LNCAP (cell line): ENCODE measurements around the gene FGFRL1.

Experiments used
- TF ChIP-seq, protein P1 (sequence below): fragments of 450-650 bp; IDR thresholded peaks from 2 replicates; pipeline ENCODE4 v1.5.1; 2017; ENCODE audit warnings: mild to moderate bottlenecking

The FGFRL1 gene, protein sequence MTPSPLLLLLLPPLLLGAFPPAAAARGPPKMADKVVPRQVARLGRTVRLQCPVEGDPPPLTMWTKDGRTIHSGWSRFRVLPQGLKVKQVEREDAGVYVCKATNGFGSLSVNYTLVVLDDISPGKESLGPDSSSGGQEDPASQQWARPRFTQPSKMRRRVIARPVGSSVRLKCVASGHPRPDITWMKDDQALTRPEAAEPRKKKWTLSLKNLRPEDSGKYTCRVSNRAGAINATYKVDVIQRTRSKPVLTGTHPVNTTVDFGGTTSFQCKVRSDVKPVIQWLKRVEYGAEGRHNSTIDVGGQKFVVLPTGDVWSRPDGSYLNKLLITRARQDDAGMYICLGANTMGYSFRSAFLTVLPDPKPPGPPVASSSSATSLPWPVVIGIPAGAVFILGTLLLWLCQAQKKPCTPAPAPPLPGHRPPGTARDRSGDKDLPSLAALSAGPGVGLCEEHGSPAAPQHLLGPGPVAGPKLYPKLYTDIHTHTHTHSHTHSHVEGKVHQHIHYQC

DNA sequence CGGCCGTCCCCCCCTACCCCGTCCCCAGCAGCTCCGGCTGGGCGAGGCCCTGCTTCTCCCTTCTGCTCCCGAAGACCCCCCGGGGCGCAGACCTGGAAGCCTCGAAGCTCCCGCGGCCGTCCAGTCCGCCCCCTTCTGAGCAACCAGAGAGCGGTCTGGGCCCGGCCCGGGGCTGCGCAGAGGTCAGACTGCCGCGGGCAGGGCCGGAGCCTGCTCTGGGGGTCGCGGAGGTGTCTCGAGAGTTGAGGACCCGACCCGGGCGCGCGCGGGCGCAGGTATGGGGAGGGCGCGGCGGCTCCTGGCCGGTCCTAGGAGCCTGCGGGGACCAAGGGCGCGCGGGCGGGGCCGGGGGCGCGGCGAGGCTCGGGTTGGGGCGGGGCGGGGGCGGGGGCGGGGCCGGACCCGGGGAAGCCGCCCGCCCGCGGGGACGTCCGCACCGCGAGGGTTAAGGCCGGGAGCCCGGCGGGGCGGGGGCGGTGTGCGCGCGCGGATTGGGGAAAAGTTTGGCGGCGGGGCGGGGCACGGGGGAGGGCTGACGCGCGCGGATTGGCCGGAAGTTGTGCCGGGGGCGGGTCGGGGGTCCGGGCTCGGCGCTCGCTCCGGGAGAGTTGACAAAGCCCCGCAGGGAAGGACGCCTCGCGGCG is at the start of gene FGFRL1:
Gene FGFRL1 (plus strand): TSS at position 605 of the 644 bp plus-strand sequence. CDS start 860 bp downstream, outside the sequence.
- TF ChIP-seq, protein P1, sequence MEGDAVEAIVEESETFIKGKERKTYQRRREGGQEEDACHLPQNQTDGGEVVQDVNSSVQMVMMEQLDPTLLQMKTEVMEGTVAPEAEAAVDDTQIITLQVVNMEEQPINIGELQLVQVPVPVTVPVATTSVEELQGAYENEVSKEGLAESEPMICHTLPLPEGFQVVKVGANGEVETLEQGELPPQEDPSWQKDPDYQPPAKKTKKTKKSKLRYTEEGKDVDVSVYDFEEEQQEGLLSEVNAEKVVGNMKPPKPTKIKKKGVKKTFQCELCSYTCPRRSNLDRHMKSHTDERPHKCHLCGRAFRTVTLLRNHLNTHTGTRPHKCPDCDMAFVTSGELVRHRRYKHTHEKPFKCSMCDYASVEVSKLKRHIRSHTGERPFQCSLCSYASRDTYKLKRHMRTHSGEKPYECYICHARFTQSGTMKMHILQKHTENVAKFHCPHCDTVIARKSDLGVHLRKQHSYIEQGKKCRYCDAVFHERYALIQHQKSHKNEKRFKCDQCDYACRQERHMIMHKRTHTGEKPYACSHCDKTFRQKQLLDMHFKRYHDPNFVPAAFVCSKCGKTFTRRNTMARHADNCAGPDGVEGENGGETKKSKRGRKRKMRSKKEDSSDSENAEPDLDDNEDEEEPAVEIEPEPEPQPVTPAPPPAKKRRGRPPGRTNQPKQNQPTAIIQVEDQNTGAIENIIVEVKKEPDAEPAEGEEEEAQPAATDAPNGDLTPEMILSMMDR: no peak

DNA sequence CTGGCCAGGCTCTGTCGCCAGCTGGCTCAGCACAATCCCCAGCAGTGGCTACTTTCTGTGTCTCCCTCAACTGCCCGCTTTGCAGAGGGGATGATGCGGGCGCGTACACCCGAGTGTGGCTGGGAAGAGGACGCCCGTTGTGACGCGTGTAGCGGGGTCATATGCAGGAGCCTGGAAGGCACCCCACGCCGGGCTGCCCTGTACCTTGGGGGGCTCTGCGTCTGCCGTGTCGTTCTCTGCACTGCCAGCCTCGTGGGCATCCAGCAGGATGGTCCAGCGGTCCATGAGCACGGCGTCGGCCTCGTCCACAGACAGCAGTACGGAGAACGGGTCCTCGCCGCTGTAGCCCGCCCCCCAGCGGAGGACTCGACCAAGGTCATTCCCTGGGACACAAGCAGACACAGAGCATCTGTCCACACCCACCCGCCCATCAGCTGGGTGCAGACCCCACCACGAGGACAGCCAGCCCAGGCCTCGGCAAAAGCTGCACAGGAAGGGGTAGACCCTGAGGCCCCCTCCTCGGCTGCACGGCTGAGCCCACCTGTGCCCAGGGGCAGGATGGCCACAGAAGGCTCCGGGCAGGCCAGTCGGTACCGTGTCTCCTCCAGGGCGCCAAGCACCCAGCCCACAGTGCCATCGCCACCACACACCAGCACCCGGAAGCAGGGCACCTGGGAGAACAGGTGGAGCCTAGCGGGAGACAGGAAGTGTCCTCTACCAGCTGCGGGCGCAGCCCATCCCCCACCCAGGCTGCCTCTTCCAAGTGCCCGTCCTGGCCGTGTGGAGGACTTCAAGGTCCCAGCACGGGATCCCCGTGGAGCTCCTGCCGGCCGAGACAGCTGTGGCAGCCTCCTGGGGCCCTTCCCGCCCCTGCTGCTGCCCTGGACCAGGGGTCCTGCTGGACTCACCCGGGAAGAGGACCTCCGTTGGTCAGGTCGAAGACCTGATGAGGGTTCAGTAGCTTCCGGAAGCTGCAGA is 48.9 kb upstream of the FGFRL1 start:
- TF ChIP-seq, protein P1: no peak

DNA sequence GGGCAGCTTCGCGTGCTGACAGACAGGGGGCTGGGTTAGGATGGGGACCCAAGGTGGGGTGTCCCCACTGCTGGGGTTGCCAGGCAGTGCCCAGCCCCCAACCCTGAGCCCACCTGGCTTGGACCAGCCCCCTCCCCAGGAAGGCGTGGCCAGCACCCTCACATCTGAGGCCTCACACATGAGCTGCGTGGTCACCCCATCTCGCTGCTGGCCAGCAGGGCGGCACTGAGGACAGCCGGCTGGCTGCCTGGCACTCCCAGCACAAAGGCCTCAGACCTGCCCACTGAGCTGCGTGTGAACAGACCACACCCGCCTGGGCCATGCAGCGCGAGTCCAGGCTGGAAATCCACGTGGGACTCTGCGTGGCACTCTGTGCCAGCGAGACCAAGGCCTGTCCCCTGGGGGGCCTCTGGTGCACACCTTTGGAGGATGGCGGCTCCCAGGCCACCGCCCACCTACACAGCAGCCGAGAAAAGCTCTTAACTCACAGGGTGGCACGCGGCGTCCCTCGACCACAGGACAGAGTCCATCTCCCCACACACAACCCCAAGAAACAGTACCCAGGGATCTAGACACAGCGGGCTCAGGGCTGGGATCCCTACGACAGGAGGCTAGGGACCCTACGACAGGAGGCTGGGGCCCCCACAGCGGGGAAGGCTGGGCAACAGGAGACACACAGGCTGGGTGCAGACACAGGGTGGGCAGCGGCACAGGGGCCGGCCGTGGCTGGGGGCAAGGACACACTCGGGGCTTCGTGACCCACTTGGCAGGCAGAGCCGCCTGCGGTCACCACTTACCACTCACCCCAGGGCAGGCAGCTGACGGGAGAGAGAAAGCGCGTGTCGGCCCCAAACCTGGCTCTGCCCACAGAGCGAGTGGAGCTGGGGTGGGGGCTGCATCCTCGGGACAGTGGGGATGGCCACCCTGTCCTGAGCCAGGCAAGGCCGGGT is 47.9 kb upstream of the FGFRL1 start:
- TF ChIP-seq, protein P1: no peak

DNA sequence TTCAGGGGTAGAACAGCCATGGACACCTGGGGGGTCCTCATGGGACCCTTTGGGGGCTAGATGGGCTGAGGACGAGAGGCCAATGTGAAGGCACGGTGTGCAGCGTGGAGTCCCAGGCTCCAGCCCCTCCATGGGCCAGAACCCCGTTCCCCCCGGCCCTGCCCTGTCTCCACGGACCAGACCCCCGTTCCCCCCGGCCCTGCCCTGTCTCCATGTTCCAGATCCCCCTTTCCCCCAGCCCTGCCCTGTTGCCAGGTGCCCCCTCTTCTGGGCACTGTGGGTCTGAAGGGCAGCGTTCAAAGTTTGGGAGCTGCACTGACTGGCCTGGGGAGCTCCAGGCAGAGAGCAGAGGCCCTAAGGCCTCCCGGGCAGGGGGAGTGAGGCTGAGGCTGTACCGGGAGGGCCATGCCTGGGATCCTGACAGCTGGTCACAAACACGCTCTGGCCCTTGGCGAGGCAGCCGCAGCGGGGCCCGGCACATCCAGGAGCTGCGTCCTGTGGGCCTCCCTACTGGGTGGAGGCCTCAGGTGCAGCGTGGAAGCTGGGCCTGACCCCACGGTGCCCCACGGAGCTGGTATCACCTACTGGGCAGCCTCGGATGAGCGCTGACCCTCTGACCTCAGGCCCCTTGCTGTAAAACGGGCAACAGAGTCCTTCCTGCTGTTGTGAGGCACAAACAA is 46.9 kb upstream of the FGFRL1 start:
- TF ChIP-seq, protein P1: no peak

DNA sequence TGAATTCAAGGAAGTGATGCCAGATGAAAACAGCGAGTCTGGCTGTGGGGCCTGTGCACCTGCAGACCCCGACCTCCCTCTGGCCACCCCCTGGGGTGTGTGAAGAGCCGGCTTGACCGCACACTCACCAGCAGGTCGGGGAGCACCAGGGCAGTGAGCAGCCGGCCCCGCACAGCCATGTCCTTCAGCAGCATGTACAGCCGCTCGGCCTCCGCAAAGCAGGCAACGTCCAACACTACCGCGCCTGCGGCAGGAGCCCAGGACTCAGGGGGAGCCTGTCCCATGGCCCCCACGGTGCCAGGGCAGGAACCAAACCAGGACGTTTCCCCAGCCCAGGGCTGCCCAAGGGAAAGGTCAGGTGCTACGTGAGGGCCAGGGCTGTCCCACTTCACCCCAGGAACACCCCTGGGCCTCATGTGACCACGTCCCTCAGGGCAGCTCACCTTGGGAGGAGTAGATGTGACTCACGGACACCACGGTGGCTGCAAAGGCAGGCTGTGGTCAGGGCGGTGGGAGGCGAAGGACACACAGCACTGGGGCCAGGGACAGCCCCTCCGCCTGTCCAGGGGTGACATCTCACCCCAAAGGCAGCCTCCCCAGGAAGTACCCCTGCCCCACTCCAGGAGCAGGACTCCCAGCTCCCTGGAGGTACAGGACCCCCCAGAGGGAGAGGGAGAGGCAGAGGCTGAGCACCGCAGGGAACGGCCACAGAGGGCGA is 46.2 kb upstream of the FGFRL1 start:
- TF ChIP-seq, protein P1: no peak

DNA sequence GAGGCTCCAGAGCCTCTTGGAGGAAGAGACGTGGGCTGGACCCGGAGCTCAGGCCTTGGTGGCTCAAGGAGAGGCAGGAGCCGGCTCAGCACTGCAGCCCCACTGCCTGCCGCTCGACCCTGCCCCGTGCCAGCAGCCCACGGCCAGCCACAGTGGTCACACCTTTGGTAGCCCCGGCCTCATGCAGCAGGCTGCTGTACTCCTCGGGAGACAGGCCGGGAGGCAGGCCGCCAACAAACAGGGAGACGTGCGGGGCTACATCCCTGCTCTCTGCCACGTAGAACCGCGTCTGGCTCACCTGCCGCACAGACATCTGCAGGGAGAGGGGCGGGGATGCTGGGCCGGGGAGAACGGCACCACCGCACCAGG is 45.7 kb upstream of the FGFRL1 start:
- TF ChIP-seq, protein P1: no peak
